SK-N-MC (cell line): ENCODE data around the gene ITGB3BP.
A peak's percentile ranks its signal among the peaks of the same experiment; 100 is the strongest.
"Not testable (repeated sequence)": the region's sequence is repeated elsewhere in the genome, so short reads cannot be mapped to it uniquely, and the experiment has no call there.

Experiments
- DNase-seq: peaks from one replicate; pipeline ENCODE4 v3.0.0-alpha.2; 2011; ENCODE audit warnings: low read depth, low spot score
- H3K27ac ChIP-seq: fragments of 200-600 bp; sonication (generic); 2 replicates; pipeline ENCODE4 v1.5.1; 2016; ENCODE audit warnings: mixed run types
- H3K36me3 ChIP-seq: fragments of 200-600 bp; sonication (generic); 2 replicates; pipeline ENCODE4 v1.6.1; 2017; ENCODE audit warnings: antibody characterized with exemption, low read length, mixed read lengths; ENCODE audit not compliant: insufficient read depth
- H3K4me3 ChIP-seq: fragments of 200-600 bp; sonication (generic); 2 replicates; pipeline ENCODE4 v1.5.1; 2016
- H3K9ac ChIP-seq: fragments of 200-600 bp; sonication (generic); 2 replicates; pipeline ENCODE4 v1.8.0; 2017; ENCODE audit warnings: mixed run types, mixed read lengths; ENCODE audit not compliant: insufficient read length
- H3K9me3 ChIP-seq: fragments of 200-600 bp; sonication (generic); 2 replicates; pipeline ENCODE4 v1.6.1; 2017; ENCODE audit warnings: low read depth, mild to moderate bottlenecking, antibody characterized with exemption, low read length, moderate library complexity, mixed read lengths
- EZH2 ChIP-seq: fragments of 200-600 bp; sonication (generic); IDR thresholded peaks from one replicate; pipeline ENCODE4 v1.6.1; 2017; ENCODE audit warnings: antibody characterized with exemption
- FOXP2 ChIP-seq: optimal IDR thresholded peaks from 2 replicates; pipeline ENCODE3; 2011; ENCODE audit warnings: mild to moderate bottlenecking, moderate library complexity; ENCODE audit not compliant: insufficient read depth; ENCODE audit errors: extremely low read length, control extremely low read depth
- POLR2AphosphoS5 ChIP-seq: IDR thresholded peaks from 2 replicates; pipeline ENCODE4 v1.6.1; 2012; ENCODE audit warnings: mild to moderate bottlenecking, low read depth, low read length, borderline replicate concordance

ITGB3BP gene

GRCh38 chr1:63423649-63424048, 99.4 kb downstream of the ITGB3BP start:
- Histone ChIP-seq H3K9me3 (no peaks in the 10 kb centered on the region), H3K4me3 (no peak overlapping the region), H3K27ac (no peak overlapping the region), H3K36me3 (peaks cover 16% of the 10 kb centered on the region), H3K9ac (no peak overlapping the region)
- no peak for DNase-seq
- TF ChIP-seq FOXP2 = no peak
- no peak for TF ChIP-seq POLR2AphosphoS5
- no peak for TF ChIP-seq EZH2

GRCh38 chr1:63420746-63421145, 102.3 kb downstream of the ITGB3BP start:
- H3K9me3 ChIP-seq, H3K9ac ChIP-seq, H3K4me3 ChIP-seq, H3K27ac ChIP-seq, DNase-seq: not testable (repeated sequence)
- peaks cover 15% of the 10 kb centered on the region for H3K36me3 ChIP-seq

DNA sequence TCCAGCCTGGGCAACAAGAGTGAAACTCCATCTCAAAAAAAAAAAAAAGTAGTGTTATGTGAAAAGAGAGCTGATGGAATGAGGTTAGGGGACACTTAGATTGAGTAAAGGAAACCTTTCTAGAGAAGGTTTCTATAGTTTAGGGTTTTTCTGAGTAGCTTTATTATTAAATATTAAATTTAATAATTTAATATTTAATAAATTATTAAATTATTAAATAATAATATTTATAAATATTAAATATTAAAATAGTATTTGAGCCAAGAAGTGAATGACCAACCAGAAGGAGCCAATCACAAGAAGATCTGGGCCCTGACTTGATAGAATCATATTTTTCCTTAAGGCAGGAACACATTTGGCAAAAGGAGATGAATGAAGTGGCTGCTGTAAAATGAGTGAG, 104.9 kb downstream of the ITGB3BP start:
- Histone ChIP-seq H3K9me3 (no peaks in the 10 kb centered on the region), H3K9ac (no peak overlapping the region), H3K27ac (no peak overlapping the region), H3K36me3 (peaks cover 15% of the 10 kb centered on the region), H3K4me3 (no peak overlapping the region)
- no peak for DNase-seq
- TF ChIP-seq POLR2AphosphoS5 (no peak), FOXP2 (no peak), EZH2 (no peak)

- Histone ChIP-seq H3K36me3 (peaks cover 7% of the 10 kb centered on the region), H3K4me3 (peak overlapping the region; percentile 44), H3K27ac (peak overlapping the region; percentile 96), H3K9me3 (no peaks in the 10 kb centered on the region), H3K9ac (peak overlapping the region; percentile 52)
- DNase-seq = peak; percentile 89
- TF ChIP-seq FOXP2 (peak; percentile 77), EZH2 (no peak), POLR2AphosphoS5 (peak; percentile 45; the same call in 1 of the 2 replicates)
Observed at GRCh38 chr1:63414691-63415365, 108.2 kb downstream of the ITGB3BP start.

DNA sequence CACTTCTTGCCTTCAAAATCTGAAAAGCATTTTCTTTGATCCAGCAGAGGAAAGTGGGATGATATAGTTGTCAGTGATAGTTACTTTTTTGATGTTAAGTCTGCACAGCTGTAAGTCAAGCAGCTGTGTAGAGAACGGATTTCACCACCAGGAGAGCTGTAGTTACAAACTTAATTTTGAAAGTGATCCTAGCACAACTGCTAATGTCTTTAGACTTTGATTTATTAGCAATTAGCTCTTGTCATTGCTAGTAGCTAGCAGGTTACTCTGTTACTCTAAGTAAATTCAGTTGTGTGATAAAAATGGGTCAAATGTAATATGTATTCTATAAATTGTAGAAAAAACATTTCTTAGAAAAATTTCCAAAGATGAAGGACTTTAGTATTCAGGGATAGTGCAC, 109.6 kb downstream of the ITGB3BP start:
- no peak for TF ChIP-seq POLR2AphosphoS5
- TF ChIP-seq FOXP2 = no peak
- no peak for TF ChIP-seq EZH2
- Histone ChIP-seq H3K4me3 (no peak overlapping the region), H3K27ac (peak overlapping the region; percentile 96), H3K9ac (peak overlapping the region; percentile 37), H3K36me3 (peaks cover 4% of the 10 kb centered on the region; the same call in 1 of the 2 replicates), H3K9me3 (no peaks in the 10 kb centered on the region)
- no peak for DNase-seq

GRCh38 chr1:63411066-63411465, 112.0 kb downstream of the ITGB3BP start:
- Histone ChIP-seq H3K9me3 (no peaks in the 10 kb centered on the region), H3K27ac (peak overlapping the region; percentile 92)

GRCh38 chr1:63408331-63408730, 114.7 kb downstream of the ITGB3BP start:
- no peak for DNase-seq
- peaks cover 25% of the 10 kb centered on the region for H3K36me3 ChIP-seq
- no peaks in the 10 kb centered on the region for H3K9me3 ChIP-seq
- TF ChIP-seq POLR2AphosphoS5 (no peak), FOXP2 (no peak)
- no peak overlapping the region for H3K9ac ChIP-seq
- no peak overlapping the region for H3K27ac ChIP-seq
- H3K4me3 ChIP-seq = no peak overlapping the region

More at GRCh38 chr1:63411066-63411465, 112.0 kb downstream of the ITGB3BP start:
- TF ChIP-seq FOXP2 (no peak), POLR2AphosphoS5 (no peak), EZH2 (no peak)
- Histone ChIP-seq H3K4me3 (peak overlapping the region; percentile 60), H3K9ac (peak overlapping the region; percentile 64), H3K36me3 (peaks cover 6% of the 10 kb centered on the region; the same call in 1 of the 2 replicates)
- peak; percentile 37 for DNase-seq

DNA sequence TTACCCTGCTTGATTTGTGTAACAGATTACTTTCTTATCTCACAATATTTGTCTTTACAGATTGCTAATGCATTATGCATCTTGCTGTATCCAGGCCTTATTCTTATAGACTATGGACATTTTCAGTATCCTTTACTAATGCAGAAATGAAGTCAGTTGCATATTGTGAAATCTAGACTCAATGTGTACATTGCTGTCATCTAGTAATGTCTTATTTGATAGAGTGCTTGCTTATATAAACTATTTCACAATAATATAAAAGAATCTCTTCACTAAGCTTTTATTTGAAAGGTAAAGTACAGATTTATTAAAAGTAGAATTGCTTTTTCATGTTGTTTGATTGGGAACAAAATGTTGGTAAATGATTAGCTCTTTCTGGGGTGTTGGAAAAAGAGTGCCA, 116.0 kb downstream of the ITGB3BP start:
- TF ChIP-seq EZH2 (no peak), POLR2AphosphoS5 (no peak), FOXP2 (no peak)
- Histone ChIP-seq H3K9ac (no peak overlapping the region), H3K4me3 (no peak overlapping the region), H3K27ac (peak overlapping the region; percentile 23; the same call in 1 of the 2 replicates), H3K36me3 (peaks cover 26% of the 10 kb centered on the region), H3K9me3 (no peaks in the 10 kb centered on the region)
- no peak for DNase-seq

DNA sequence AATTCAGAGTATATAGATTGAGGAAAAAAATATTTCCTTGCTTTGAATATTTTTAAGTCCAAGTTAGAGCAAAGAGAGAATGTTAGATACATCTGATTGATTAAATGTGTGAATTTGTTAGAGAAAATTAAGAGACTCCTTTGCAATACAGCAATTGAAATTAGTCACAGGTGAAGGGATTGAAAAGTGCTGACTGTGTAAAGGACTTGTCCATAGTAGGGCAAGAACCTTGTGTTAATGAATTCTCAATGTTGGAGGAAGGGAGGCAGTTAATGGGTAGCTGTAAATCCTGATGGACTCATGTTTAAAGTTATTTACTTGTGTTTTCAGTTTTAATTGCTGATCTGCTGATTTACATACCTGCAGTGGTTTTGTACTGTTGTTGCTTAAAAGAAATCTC, 117.0 kb downstream of the ITGB3BP start:
- no peak for TF ChIP-seq FOXP2
- no peak for TF ChIP-seq EZH2
- TF ChIP-seq POLR2AphosphoS5 = no peak
- DNase-seq = no peak
- H3K9me3 ChIP-seq = no peaks in the 10 kb centered on the region
- H3K9ac ChIP-seq = no peak overlapping the region
- H3K4me3 ChIP-seq = no peak overlapping the region
- H3K27ac ChIP-seq = no peak overlapping the region
- H3K36me3 ChIP-seq = peaks cover 27% of the 10 kb centered on the region
